Choroid plexus epithelial cell (primary cell): ENCODE measurements around the gene ASXL2.
A peak's percentile ranks its signal among the peaks of the same experiment; 100 is the strongest.

ENCODE experiments used
- DNase-seq: peaks from one replicate; pipeline ENCODE4 v3.0.0-alpha.2; 2010; ENCODE audit warnings: low read depth
- H3K4me3 ChIP-seq: 2 replicates; pipeline ENCODE4 v1.5.1; 2011; ENCODE audit warnings: low read depth, mild to moderate bottlenecking, control low read depth, low read length, moderate library complexity
- TF ChIP-seq, protein P1 (sequence below): conservative IDR thresholded peaks from 2 replicates; pipeline ENCODE4 v1.5.1; 2011; ENCODE audit warnings: low read depth, mild to moderate bottlenecking, control low read depth, inconsistent platforms, low read length, moderate library complexity

The ASXL2 gene

DNA sequence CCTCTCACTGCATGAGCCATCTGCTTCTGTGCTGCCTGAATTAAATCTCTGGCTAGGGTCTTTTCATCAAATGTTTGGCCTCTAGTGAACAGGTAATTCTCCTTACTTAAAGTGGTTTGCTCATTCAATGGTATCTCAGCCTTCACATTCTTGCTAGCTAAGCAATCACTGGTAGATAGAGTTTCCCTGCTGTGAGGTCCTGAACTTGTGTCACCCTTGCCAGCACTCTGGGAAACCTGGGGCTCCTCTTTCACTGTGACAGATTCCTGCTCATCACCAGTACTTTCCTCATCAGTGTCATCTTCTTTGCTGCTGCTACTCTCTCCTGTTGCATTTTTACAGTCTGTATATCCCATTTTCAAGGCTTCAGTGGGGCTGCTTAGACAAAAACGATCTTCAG is 135.8 kb downstream of the ASXL2 start:
- H3K4me3 ChIP-seq, result no peak overlapping the region
- peak; percentile 31 for DNase-seq
- TF ChIP-seq, protein P1, sequence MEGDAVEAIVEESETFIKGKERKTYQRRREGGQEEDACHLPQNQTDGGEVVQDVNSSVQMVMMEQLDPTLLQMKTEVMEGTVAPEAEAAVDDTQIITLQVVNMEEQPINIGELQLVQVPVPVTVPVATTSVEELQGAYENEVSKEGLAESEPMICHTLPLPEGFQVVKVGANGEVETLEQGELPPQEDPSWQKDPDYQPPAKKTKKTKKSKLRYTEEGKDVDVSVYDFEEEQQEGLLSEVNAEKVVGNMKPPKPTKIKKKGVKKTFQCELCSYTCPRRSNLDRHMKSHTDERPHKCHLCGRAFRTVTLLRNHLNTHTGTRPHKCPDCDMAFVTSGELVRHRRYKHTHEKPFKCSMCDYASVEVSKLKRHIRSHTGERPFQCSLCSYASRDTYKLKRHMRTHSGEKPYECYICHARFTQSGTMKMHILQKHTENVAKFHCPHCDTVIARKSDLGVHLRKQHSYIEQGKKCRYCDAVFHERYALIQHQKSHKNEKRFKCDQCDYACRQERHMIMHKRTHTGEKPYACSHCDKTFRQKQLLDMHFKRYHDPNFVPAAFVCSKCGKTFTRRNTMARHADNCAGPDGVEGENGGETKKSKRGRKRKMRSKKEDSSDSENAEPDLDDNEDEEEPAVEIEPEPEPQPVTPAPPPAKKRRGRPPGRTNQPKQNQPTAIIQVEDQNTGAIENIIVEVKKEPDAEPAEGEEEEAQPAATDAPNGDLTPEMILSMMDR, result no peak

DNA sequence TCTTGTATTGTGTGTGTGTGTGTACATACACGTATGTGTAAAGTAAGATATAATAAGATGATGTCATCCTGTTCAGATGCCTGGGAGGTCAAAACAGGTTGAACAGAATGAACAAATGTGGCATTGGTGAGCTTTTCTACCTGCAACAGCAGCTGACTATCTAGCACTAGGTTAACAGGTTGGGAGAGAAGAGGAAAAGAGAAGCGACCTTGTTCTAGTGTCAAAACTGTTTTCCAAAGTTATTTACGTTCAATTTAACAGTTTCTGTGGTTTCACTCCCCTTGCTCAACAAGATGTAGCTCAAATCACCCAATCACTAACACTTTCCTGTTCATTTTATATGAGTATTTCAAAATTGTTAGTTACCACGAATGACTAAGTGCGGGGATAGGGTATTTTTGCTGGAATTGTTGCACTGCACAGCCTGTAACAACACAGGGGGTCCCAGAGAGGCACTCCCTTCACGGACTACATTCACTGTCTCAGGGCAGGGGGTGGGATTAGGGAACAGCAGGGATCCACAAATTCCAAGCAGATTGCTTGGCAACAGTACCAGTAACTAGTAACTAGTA is 137.4 kb downstream of the ASXL2 start:
- TF ChIP-seq, protein P1, result no peak
- H3K4me3 ChIP-seq, result no peak overlapping the region
- peak; percentile 89 for DNase-seq

DNA sequence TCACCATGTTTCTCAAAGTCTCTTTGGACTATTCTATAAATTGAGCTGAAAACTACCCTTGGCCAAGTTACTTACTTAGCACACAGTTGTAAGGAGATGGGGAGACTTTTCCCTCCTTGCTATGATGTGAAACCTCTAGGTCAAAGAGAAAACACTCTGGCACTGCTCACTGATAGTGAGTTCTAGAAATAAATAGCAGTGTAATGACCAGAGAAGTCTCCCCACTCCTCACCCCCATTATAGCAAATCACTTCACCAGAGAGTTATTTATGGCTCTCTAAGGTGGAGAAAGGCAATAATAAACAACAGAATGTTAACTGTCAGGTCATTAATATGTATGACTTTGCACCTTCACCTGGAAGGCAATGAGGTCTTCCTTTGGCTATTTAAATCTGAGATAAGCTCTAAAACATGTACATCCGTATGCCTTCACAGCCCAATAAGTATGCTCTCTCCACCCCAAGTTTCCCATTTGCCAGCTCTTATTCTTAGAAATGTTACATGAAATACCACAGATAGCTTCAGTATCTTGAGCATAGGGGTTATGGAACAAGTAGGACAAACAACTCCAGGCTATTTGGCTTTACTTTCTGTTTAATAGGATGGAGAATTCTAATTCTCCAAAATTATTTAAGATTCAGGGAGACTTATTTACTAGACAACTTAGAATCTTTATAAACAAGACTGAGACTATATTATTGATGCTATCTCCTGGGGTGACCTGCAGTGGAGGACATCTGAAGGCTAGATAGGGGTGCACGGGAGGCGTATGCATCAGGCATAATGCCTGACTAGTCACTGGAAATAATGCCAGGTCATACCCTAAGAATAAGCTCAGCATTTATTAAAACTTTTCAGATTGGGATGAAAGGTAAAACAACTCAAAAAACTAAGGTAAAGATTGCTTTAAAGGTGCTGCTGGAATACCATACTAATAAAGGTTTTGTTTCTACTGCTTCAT is 139.6 kb downstream of the ASXL2 start:
- no peak overlapping the region for H3K4me3 ChIP-seq
- TF ChIP-seq, protein P1, result no peak
- DNase-seq, result no peak

DNA sequence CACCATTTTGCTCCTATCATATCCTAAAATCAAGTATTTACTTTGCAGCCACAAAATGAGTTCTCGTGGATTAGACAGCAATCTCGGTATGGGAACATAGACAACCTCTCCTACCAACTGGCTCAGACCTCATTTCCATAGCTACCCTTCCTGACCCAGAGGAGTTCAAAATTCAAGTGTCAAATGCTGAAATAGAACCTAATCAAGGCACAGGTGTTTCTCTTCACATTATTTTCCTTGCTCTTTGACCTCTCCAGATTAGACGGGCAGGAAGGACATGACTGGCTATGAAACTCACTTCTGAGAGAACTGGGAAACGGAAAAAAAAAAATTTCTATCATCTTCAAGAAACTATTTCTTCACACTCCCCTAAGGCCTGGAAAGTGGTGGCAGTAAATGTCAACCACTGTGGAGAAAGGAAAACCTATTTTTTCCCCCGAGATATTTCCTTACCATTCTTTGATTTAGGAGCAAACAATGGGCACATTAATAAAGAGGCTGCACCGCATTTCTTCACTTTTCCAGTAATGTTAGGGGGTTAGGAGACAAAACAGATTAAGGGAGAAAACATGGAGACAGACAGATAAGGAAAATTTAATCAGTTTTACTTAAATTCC is 141.3 kb downstream of the ASXL2 start:
- TF ChIP-seq, protein P1, result no peak
- DNase-seq, result no peak

DNA sequence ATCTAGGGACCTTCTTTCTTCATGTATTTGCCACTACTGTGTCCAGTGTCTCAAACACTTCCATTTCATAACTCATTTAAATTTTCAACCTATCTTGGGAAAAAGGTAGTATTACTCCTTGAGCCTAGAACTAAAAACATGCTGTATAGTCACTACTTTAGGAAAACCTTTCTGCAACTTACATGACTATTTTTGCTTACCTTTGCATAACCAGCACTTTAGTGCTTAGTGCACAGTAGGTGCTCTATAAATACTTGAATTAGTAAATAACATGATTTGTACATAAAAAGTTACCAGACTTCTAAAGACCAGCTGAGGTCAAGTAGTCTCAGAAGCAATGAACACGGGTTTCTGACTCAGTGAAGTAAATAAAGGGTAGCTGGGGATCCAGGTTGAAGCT is 142.5 kb downstream of the ASXL2 start:
- no peak overlapping the region for H3K4me3 ChIP-seq
- DNase-seq, result no peak
- TF ChIP-seq, protein P1, result no peak

More for the DNA sequence above, 141.3 kb downstream of the ASXL2 start:
- H3K4me3 ChIP-seq, result no peak overlapping the region

DNA sequence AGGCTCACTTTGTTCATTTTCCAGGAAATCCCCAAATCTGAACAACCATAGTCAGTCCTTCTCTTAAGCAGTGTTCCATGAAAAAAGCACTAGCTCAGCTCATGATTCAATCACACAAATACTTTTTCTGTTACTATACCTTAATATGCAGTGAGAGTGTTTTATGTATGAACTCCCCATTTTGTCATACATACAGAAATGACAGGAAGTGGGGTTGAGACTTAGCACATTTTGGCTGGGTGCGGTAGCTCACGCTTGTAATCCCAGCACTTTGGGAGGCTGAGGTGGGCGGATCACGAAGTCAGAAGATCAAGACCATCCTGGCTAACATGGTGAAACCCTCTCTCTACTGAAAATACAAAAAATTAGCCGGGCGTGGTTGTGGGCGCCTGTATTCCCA is 149.7 kb downstream of the ASXL2 start:
- no peak overlapping the region for H3K4me3 ChIP-seq
- TF ChIP-seq, protein P1, result no peak
- no peak for DNase-seq
